GM21717 (cell line): ENCODE results near the gene ZSWIM4.

Source experiments
- ATAC-seq: cut with Tn5 transposase; IDR thresholded peaks from one replicate; pipeline ENCODE4 v1.9.1; 2021; ENCODE audit warnings: mild to moderate bottlenecking, moderate library complexity; ENCODE audit not compliant: unreplicated experiment

ZSWIM4 gene

GRCh38 chr19:13808856-13809255, 13.6 kb downstream of the ZSWIM4 start:
- ATAC-seq = no peak

- ATAC-seq = no peak
These were observed 17.3 kb downstream of the ZSWIM4 start for GRCh38 chr19:13812544-13812943.

GRCh38 chr19:13813147-13813546, 17.9 kb downstream of the ZSWIM4 start:
- ATAC-seq = no peak

GRCh38 chr19:13814550-13814949, 19.3 kb downstream of the ZSWIM4 start:
- no peak for ATAC-seq

GRCh38 chr19:13817018-13817614, 21.9 kb downstream of the ZSWIM4 start:
- ATAC-seq = peak; percentile 51

GRCh38 chr19:13817615-13818371, 22.6 kb downstream of the ZSWIM4 start:
- ATAC-seq = no peak

GRCh38 chr19:13819238-13819637, 24.0 kb downstream of the ZSWIM4 start:
- no peak for ATAC-seq

- no peak for ATAC-seq
These were observed 26.0 kb downstream of the ZSWIM4 start for GRCh38 chr19:13821292-13821691.

- ATAC-seq = no peak
These were observed 28.0 kb downstream of the ZSWIM4 start for GRCh38 chr19:13823256-13823655.

- no peak for ATAC-seq
These were observed 28.7 kb downstream of the ZSWIM4 start for GRCh38 chr19:13823901-13824300.

GRCh38 chr19:13824703-13825102, 29.5 kb downstream of the ZSWIM4 start:
- ATAC-seq = no peak

- ATAC-seq = no peak
These were observed 30.5 kb downstream of the ZSWIM4 start for GRCh38 chr19:13825489-13826441.

GRCh38 chr19:13826652-13827235, 31.5 kb downstream of the ZSWIM4 start:
- no peak for ATAC-seq

- ATAC-seq = no peak
These were observed 32.4 kb downstream of the ZSWIM4 start for GRCh38 chr19:13827656-13828055.

GRCh38 chr19:13830114-13830740, 35.0 kb downstream of the ZSWIM4 start:
- ATAC-seq = no peak

- no peak for ATAC-seq
These were observed 35.7 kb downstream of the ZSWIM4 start for GRCh38 chr19:13830741-13831536.

GRCh38 chr19:13831537-13832467, 36.6 kb downstream of the ZSWIM4 start:
- no peak for ATAC-seq

GRCh38 chr19:13833330-13834243, 38.3 kb downstream of the ZSWIM4 start:
- peak; percentile 59 for ATAC-seq
